Naive thymus-derived CD4-positive, alpha-beta T cell (primary cell): Measurements from ENCODE around the gene TRPM5. TPM values are rescaled to one million over a fixed set of nuclear protein-coding genes. Genes with fewer than 3 reads are reported as not detected.

Source experiments
- ATAC-seq: fragments of 150-1000 bp; cut with Tn5 transposase; 2 replicates; pipeline ENCODE4 v1.10.0; 2021; ENCODE audit warnings: mild to moderate bottlenecking, moderate library complexity
- CTCF ChIA-PET: fragments of 350-600 bp; sonication (Branson Sonifier 250); formaldehyde crosslinking; loops from one replicate; lab custom pipeline; 2021; ENCODE audit warnings: antibody characterized with exemption; lab: Charles Lee
- POLR2A ChIA-PET: fragments of 350-600 bp; sonication (Branson Sonifier 250); formaldehyde crosslinking; loops from one replicate; lab custom pipeline; 2021; ENCODE audit warnings: antibody characterized with exemption, inconsistent platforms; lab: Charles Lee
- DNase-seq, 9 donors: peaks; one replicate each; pipeline versions ENCODE4 v3.0.0 to v3.0.0-alpha.2; 2020 to 2022; ENCODE audit warnings: mixed read lengths in 1 of 9
- H3K27ac ChIP-seq: one replicate; pipeline ENCODE4 v1.7.0; 2013; ENCODE audit warnings: mild to moderate bottlenecking, low read depth, low read length, moderate library complexity
- H3K27me3 ChIP-seq, 2 donors: one replicate each; pipeline ENCODE4 v1.7.0; 2013; ENCODE audit warnings: low read length in 2 of 2, mild to moderate bottlenecking in 2 of 2, moderate library complexity in 2 of 2; ENCODE audit not compliant: control insufficient read depth in 2 of 2, insufficient read depth in 2 of 2
- H3K36me3 ChIP-seq, 3 experiments: 1 replicate in 2 of 3; 2 replicates in 1 of 3; pipeline ENCODE4 v1.7.0; 2013; ENCODE audit warnings: low read length in 3 of 3, mild to moderate bottlenecking in 3 of 3, moderate library complexity in 1 of 3; ENCODE audit not compliant: insufficient read depth in 3 of 3, control insufficient read depth in 2 of 3
- H3K4me1 ChIP-seq, 2 donors: one replicate each; pipeline ENCODE4 v1.7.0; 2013; ENCODE audit warnings: low read length in 2 of 2, mild to moderate bottlenecking in 2 of 2, moderate library complexity in 1 of 2; ENCODE audit not compliant: control insufficient read depth in 2 of 2, insufficient read depth in 2 of 2
- H3K4me3 ChIP-seq: 2 replicates; pipeline ENCODE4 v1.7.0; 2013; ENCODE audit warnings: mild to moderate bottlenecking, low read length
- H3K9me3 ChIP-seq, 3 experiments: 1 replicate in 2 of 3; 2 replicates in 1 of 3; pipeline ENCODE4 v1.7.0; 2013; ENCODE audit warnings: low read length in 3 of 3; ENCODE audit not compliant: control insufficient read depth in 2 of 3
- H3K27ac Mint-ChIP-seq, 9 donors: one replicate each; pipeline ENCODE4 v1.8.0; 2020 to 2022; ENCODE audit warnings: mixed read lengths in 9 of 9, mild to moderate bottlenecking in 8 of 9, moderate library complexity in 5 of 9, inconsistent platforms in 2 of 9
- H3K27me3 Mint-ChIP-seq, 5 donors: one replicate each; pipeline ENCODE4 v1.8.0; 2021 to 2022; ENCODE audit warnings: mixed read lengths in 5 of 5, mild to moderate bottlenecking in 1 of 5
- H3K36me3 Mint-ChIP-seq, 5 donors: one replicate each; pipeline ENCODE4 v1.8.0; 2020 to 2022; ENCODE audit warnings: mixed read lengths in 5 of 5, mild to moderate bottlenecking in 3 of 5, inconsistent platforms in 1 of 5
- H3K4me1 Mint-ChIP-seq, 7 donors: one replicate each; pipeline ENCODE4 v1.8.0; 2020 to 2022; ENCODE audit warnings: mixed read lengths in 7 of 7, mild to moderate bottlenecking in 3 of 7, inconsistent platforms in 1 of 7
- H3K4me3 Mint-ChIP-seq, 10 donors: one replicate each; pipeline ENCODE4 v1.8.0; 2020 to 2022; ENCODE audit warnings: mild to moderate bottlenecking in 10 of 10, mixed read lengths in 10 of 10, moderate library complexity in 6 of 10, inconsistent platforms in 2 of 10
- H3K9me3 Mint-ChIP-seq, 11 donors: one replicate each; pipeline ENCODE4 v1.8.0; 2020 to 2022; ENCODE audit warnings: mixed read lengths in 11 of 11, mild to moderate bottlenecking in 4 of 11, inconsistent platforms in 1 of 11, moderate library complexity in 1 of 11
- intact Hi-C, 2 donors: fragments of 100-400 bp; cut with micrococcal nuclease; formaldehyde crosslinking; loops; one replicate each; pipeline ENCODE4 v1.15.1; 2023
- polyA plus RNA-seq, 2 donors: library from polyadenylated mRNA; unstranded; fragments of 300-500 nt; fragmentation: Illumina TruSeq; gene quantifications; one replicate each; pipeline ENCODE4 v1.2.3, GENCODE V29; 2021
- total RNA-seq, 6 experiments: library from RNA in 5 of 6; stranded (reverse) in 5 of 6; gene quantifications; 1 replicate in 5 of 6; 2 replicates in 1 of 6; pipeline ENCODE4 v1.2.3 and lab custom pipeline; 2021 to 2026

Gene TRPM5
- total and polyA plus RNA-seq, 7 experiments from 2014 or later, result 0.05 to 1.1 (median 0.63) TPM; not detected in 1

DNA sequence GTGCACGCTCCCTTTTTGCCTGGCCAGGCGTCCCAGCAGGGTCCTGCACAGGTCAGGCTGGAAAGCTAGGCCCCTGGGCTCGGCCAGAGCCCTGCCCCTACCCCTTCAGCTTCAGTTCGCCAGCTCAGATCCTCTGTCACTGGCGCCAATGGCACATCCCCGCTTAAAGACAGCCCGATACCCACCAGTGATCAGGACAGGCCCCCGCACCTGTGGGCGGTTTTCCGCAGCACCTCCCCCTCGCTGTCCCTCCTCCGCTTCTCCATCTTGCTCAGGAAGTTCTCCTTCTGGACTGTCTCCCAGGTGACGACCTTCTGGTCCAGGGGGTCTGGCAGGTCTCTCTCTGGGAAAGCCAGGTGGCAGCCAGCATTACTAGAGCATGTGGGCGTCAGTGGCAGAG, 37.9 kb downstream of the TRPM5 start:
- H3K27ac Mint-ChIP-seq, result no peak overlapping the region
- H3K9me3 ChIP-seq, result no peaks in the 10 kb centered on the region
- DNase-seq, result no peak
- H3K36me3 Mint-ChIP-seq, result peaks cover 0 to 9% (median 0%) of the 10 kb centered on the region in 5 donors
- no peak overlapping the region for H3K4me3 ChIP-seq
- peaks cover 6 to 10% of the 10 kb centered on the region in 2 donors for H3K4me1 ChIP-seq
- intact Hi-C loops, result loop anchor here in 1 of 2 donors (10.0 kb wide), 1 partner anchor 1092 kb away; no protein-coding TSS in a partner anchor
- peaks cover 0 to 13% (median 3%) of the 10 kb centered on the region in 7 donors for H3K4me1 Mint-ChIP-seq
- no peaks in the 10 kb centered on the region for H3K27me3 Mint-ChIP-seq
- no peaks in the 10 kb centered on the region for H3K27me3 ChIP-seq
- H3K9me3 Mint-ChIP-seq, result no peaks in the 10 kb centered on the region
- H3K36me3 ChIP-seq, result peaks cover 0 to 32% (median 0%) of the 10 kb centered on the region in 3 experiments
- no peak overlapping the region for H3K27ac ChIP-seq
- H3K4me3 Mint-ChIP-seq, result no peak overlapping the region
- ATAC-seq, result no peak
- CTCF ChIA-PET, result no interaction called here
- POLR2A ChIA-PET, result interaction anchor here (0.8 kb wide), 1 partner anchor 310 kb away, joined by 3 read pairs; no protein-coding TSS in a partner anchor

DNA sequence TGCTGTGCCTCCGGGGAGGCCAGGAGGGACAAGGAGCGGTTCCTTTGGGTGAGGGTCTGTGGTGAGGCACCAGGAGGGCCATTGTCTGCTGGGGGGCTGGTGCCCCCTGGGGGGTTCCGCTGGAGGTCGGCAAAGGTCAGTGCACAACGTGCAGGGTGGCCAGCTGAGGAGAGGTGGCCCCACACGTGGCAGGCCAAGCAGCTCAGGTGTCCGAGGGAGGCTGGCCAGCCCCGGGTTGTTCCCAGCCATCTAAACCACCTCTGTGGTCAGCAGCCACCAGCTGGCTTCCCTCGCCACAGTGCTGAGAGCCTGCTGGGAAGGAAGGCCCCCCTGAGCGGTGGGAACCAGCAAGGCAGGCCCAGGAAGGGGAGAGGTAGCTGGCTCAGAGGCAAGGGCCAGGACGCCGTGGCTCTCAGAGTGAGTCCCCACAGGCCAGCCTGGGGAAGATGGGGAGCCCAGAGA, 39.5 kb downstream of the TRPM5 start:
- peaks cover 12 to 15% of the 10 kb centered on the region in 2 donors for H3K4me1 ChIP-seq
- Mint-ChIP-seq H3K36me3 (peaks cover 0 to 9% (median 0%) of the 10 kb centered on the region in 5 donors), H3K9me3 (no peaks in the 10 kb centered on the region), H3K27ac (no peak overlapping the region), H3K4me1 (peaks cover 0 to 22% (median 12%) of the 10 kb centered on the region in 7 donors), H3K4me3 (no peak overlapping the region), H3K27me3 (peaks cover 0 to 2% (median 0%) of the 10 kb centered on the region in 5 donors)
- POLR2A ChIA-PET, result no interaction called here
- DNase-seq, result no peak
- no peak for ATAC-seq
- H3K27me3 ChIP-seq, result no peaks in the 10 kb centered on the region
- no peak overlapping the region for H3K4me3 ChIP-seq
- peaks cover 0 to 37% (median 0%) of the 10 kb centered on the region in 3 experiments for H3K36me3 ChIP-seq
- H3K9me3 ChIP-seq, result no peaks in the 10 kb centered on the region
- H3K27ac ChIP-seq, result no peak overlapping the region
- intact Hi-C loops, result loop anchor here (5.0 to 10.0 kb wide), 2 partner anchors 832 to 1090 kb away; partner anchors contain the start of gene DUSP8 (in 1 of the 2)
- CTCF ChIA-PET, result no interaction called here

- Histone ChIP-seq H3K27ac (no peak overlapping the region), H3K36me3 (peaks cover 0 to 37% (median 0%) of the 10 kb centered on the region in 3 experiments), H3K4me1 (peaks cover 19 to 22% of the 10 kb centered on the region in 2 donors), H3K4me3 (no peak overlapping the region), H3K27me3 (no peaks in the 10 kb centered on the region), H3K9me3 (no peaks in the 10 kb centered on the region)
- intact Hi-C loops, result loop anchor here (5.0 to 10.0 kb wide), 2 partner anchors 831 to 1088 kb away; partner anchors contain the start of gene DUSP8 (in 1 of the 2)
- ATAC-seq (no peak), DNase-seq (no peak)
- peak overlapping the region in 1 of 9 donors; percentile 81 for H3K27ac Mint-ChIP-seq
- CTCF ChIA-PET, result no interaction called here
- H3K4me1 Mint-ChIP-seq, result peaks cover 0 to 28% (median 12%) of the 10 kb centered on the region in 7 donors
- H3K27me3 Mint-ChIP-seq, result peaks cover 0 to 2% (median 0%) of the 10 kb centered on the region in 5 donors
- peaks cover 0 to 9% (median 0%) of the 10 kb centered on the region in 5 donors for H3K36me3 Mint-ChIP-seq
- H3K9me3 Mint-ChIP-seq, result no peaks in the 10 kb centered on the region
- POLR2A ChIA-PET, result interaction anchor here (0.6 to 0.8 kb wide), 2 partner anchors 83 to 98 kb away, joined by 3 to 5 read pairs; no protein-coding TSS in a partner anchor
- H3K4me3 Mint-ChIP-seq, result peak overlapping the region in 7 of 10 donors; percentile 25 to 97 (median 89)
Measured at GRCh38 chr11:2402890-2403645, 41.2 kb downstream of the TRPM5 start.

GRCh38 chr11:2402106-2402505, 42.2 kb downstream of the TRPM5 start:
- H3K27me3 ChIP-seq, result no peaks in the 10 kb centered on the region
- peaks cover 0 to 38% (median 0%) of the 10 kb centered on the region in 3 experiments for H3K36me3 ChIP-seq
- no peak for ATAC-seq
- H3K9me3 ChIP-seq, result no peaks in the 10 kb centered on the region
- Mint-ChIP-seq H3K4me1 (peaks cover 0 to 28% (median 16%) of the 10 kb centered on the region in 7 donors), H3K36me3 (peaks cover 0 to 10% (median 0%) of the 10 kb centered on the region in 5 donors), H3K27me3 (peaks cover 0 to 2% (median 0%) of the 10 kb centered on the region in 5 donors), H3K4me3 (peak overlapping the region; percentile 87 to 97 (median 92)), H3K9me3 (no peaks in the 10 kb centered on the region), H3K27ac (peak overlapping the region in 5 of 9 donors; percentile 12 to 95 (median 70))
- ChIA-PET POLR2A (interaction anchor here (3.5 kb wide), 1 partner anchor 100 kb away, joined by 27 read pairs; the partner anchor contains the start of genes C11orf21 and TSPAN32), CTCF (interaction anchor here (1.0 kb wide), 1 partner anchor 19 kb away, joined by 3 read pairs; no protein-coding TSS in a partner anchor)
- peaks cover 19 to 22% of the 10 kb centered on the region in 2 donors for H3K4me1 ChIP-seq
- no peak overlapping the region for H3K4me3 ChIP-seq
- no peak for DNase-seq
- H3K27ac ChIP-seq, result no peak overlapping the region
- intact Hi-C loops, result loop anchor here (5.0 to 10.0 kb wide), 2 partner anchors 830 to 1087 kb away; partner anchors contain the start of gene DUSP8 (in 1 of the 2)

- Mint-ChIP-seq H3K9me3 (no peaks in the 10 kb centered on the region), H3K4me1 (peaks cover 0 to 28% (median 16%) of the 10 kb centered on the region in 7 donors), H3K27me3 (peaks cover 0 to 2% (median 0%) of the 10 kb centered on the region in 5 donors), H3K36me3 (peaks cover 0 to 12% (median 0%) of the 10 kb centered on the region in 5 donors), H3K27ac (peak overlapping the region; percentile 21 to 96 (median 95)), H3K4me3 (peak overlapping the region; percentile 87 to 97 (median 92))
- ATAC-seq (no peak), DNase-seq (no peak)
- Histone ChIP-seq H3K4me1 (peaks cover 19 to 22% of the 10 kb centered on the region in 2 donors), H3K27ac (peak overlapping the region; percentile 93), H3K9me3 (no peaks in the 10 kb centered on the region), H3K36me3 (peaks cover 0 to 44% (median 0%) of the 10 kb centered on the region in 3 experiments), H3K4me3 (peak overlapping the region; percentile 96), H3K27me3 (no peaks in the 10 kb centered on the region)
- POLR2A ChIA-PET, result interaction anchor here (0.7 to 3.5 kb wide), 6 partner anchors 18 to 148 kb away, joined by 3 to 27 read pairs (median 4); partner anchors contain the start of genes C11orf21 and TSPAN32
- CTCF ChIA-PET, result interaction anchor here (0.8 to 1.0 kb wide), 2 partner anchors 19 to 96 kb away, joined by 3 to 4 read pairs; no protein-coding TSS in a partner anchor
- intact Hi-C loops, result loop anchor here (2.0 to 10.0 kb wide), 5 partner anchors 613 to 1895 kb away; partner anchors contain the start of genes DUSP8 (in 1 of the 2), RNH1 (in 1 of the 2) and RPLP2 (in 1 of the 2)
Measured at GRCh38 chr11:2401436-2401984, 42.8 kb downstream of the TRPM5 start.
